ENCODE data around the gene TAS1R1.

TAS1R1 gene

DNA sequence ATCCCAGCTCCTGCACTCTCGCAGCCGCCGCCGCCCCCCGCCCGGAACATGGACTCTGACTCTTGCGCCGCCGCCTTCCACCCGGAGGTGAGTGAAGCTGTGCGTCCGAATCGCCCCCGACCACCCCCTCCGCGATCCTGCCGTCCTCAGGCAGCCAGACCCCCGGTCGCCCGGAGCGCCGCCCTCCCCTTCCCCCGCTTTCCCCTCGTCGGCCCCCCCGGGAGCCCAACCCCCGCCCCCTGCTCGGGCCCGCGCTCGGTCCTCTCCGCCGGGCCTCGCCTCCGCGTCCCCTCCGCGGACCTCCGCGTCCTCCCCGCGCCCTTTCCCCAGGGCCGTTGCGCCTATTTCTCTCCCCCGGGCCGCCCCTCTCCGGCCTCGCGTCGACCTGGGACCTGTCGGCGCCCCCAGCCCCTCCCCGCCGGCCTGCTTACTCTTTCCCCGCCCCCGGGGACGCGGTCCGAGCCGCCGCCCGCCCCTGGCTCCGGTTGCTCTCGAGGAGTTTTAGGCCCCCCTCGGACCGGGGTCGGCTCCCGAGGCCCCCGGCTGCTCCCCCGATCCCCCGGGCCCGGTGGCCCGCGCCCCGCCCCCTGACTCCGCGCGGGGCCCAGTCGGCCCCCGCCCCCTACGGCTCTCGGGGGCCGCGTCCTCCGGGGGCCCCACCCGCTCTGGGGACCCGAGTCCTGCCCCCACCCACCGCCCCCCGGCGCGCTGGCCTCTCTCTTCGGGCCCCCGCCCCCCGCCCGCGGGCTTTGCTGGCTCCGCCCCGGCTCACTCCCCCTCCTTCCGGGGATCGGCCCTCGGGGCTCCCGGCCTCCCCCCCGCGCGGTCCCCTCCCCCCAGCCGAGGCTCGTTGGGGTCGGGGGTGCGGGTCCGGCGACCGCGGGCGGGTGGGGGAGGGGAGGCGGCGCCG is 59.2 kb downstream of the TAS1R1 start:
- DNase-seq, result peak; percentile 77

DNA sequence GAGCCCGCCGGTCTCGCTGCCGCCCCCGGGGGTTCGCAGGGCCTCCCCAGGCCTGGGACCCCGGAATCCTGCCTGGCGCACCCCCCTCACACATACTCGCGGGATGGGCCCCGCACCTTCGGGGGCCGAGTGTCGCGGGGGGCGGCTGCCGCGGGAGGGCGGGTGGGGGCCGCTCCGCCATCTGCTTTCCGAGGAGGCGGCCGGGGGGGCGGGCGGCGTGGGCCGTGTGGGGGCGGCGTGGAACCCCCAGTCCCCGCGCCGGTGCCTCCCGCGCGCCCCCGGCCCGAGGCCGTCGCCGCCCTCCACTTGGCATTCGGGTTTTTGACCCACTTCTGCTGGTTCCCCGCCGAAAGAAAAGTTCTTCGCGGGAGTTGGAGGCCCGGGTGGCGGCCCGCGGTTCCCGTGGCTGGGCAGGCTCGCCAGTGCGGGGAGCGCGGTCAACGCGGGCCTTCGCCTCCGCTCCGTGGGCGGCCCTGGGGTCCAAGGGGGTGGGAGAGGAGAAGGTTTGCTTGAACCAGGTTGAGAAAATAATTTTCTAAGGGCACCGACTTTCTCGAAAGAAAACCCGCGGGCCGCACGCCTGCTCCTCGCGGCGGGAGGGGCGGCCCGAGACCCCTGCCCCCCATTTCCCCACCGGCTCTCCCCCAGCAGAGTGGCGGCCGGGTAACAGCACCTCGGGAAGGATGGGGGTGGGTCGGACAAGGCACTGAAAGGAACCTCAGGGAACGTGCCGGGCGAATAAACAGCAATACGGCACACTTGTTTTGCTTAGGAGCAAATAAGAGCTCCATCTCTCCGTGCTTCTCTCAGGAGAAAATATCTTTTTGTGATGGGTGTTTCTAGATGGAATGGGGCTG is 60.0 kb downstream of the TAS1R1 start:
- DNase-seq, result no peak

DNA sequence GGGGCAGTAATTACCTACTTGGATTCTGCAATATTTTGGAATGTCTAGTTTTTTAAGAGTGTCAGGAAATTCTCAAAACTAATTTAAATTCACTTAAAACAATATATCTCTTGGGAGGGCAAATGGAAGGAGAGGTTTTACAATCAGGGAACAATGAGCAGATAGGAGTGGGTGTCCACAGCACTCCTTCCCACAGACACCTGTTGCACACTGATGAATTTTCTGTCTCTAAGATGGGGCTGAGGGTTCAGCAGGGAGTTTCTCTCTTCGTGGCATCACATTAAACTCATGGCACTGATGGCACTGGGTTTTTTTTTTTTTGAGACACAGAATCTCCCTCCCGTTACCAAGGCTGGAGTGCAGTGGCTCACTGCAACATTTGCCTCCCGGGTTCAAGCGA is 63.9 kb downstream of the TAS1R1 start:
- DNase-seq, result no peak

DNA sequence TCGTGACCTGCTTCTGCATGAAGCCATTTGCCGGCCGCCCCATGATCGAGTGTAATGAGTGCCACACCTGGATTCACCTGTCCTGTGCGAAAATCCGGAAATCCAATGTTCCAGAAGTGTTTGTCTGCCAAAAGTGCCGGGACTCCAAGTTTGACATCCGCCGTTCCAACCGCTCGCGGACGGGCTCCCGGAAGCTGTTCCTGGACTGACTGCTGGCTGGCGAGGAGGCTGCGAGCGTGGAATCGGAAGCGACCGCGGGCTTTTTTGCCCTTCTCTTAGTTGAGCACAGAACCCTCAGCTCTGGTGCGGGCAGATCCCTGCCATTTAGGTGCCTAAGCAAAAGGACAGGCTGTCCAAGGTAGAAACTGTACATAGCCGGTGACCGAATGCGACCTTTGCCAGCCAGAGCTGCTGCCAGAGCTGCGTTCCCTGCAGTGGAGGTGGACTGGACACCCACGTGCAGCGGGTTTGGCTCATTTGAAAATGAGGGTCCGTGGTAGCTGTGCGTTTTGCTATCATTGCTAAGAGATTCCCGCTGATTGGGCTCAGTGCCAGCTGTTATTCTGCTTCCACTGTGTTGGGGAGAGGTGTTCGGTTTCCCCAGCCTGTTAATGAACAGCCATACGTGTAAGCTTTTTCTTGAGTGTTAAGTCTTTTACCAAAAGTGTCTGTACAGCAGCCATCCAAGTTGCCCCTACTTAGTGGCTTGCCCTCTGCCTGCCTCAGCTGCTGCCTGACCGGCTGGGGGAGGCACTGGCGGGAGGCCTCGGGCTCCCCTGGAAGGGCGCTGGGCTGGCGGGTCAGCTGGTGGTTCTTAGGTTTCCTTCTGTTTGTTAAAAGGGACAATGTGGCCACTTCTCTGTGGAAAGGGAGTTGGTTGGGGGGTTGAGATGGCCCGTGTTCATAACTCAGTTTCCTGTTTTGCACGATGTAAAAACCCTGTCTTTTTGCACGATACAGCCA is 66.6 kb downstream of the TAS1R1 start:
- DNase-seq, result no peak

DNA sequence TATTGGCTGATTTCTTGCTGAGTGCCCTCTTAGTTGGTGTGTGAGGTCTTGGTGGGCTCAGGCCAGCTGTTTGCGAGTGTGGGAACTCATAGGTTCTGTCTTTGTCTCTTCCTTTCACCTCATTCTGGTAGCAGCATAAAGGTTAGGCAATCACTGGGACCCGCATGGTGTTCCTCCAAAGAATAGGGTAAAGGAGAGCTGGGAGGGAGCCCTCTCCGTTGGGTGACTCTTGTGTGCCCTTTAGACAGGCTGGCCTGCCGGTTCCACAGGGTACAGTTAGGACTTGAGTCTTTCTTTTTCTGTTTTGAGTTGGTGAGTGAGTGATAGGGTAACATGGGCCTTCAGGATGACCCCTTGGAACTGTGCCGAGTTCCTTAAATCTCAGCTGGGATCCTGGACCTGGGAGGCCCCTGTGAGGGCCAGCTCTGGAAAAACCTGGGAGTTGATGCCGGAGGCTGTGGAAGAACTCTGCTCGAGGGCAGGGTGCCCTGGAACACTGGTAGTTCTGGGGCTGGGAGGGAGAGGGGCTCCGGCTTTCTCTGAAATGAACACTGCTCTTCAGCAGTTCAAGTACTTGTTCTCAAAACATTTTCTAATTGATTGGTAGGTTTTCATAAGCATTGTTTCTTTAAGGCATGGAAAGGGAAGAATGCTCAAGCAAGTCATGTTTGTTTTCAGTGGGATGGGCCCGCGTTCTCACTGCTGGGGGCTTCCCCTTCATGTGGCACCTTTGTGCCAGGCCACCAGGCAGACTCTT is 67.5 kb downstream of the TAS1R1 start:
- DNase-seq, result no peak

DNA sequence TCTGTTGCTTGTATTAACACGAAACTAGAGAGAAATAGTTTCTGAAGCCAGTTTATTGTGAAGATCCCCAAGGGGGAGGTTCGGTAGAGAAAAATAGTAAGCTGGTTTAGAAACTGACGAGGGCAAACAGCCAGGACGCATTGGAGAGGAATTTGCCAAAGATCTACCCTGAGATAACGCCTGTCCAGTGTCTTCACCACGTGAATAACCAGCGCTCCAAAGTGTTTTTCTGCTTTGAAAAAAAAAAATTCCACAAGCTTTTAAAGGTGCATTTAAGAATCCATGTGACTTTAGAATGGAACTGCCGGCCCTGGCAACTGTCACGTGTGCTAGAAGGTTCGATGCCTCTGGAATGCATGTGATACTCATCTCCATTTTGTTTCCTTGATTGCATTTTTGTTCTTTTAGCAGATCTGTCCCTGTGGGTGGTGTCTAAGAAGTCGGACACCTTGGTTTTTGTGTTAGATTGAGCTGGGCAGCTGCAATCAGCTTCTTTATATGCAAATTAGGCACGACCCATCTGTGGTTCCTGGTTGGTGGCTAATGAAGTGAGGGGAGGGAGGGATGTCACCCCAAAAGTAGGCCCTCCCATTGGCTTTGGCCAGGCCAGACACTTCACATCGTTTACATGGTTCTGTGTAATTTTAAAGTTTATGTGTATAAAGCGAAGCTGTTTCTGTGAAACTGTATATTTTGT is 68.3 kb downstream of the TAS1R1 start:
- DNase-seq, result no peak

DNA sequence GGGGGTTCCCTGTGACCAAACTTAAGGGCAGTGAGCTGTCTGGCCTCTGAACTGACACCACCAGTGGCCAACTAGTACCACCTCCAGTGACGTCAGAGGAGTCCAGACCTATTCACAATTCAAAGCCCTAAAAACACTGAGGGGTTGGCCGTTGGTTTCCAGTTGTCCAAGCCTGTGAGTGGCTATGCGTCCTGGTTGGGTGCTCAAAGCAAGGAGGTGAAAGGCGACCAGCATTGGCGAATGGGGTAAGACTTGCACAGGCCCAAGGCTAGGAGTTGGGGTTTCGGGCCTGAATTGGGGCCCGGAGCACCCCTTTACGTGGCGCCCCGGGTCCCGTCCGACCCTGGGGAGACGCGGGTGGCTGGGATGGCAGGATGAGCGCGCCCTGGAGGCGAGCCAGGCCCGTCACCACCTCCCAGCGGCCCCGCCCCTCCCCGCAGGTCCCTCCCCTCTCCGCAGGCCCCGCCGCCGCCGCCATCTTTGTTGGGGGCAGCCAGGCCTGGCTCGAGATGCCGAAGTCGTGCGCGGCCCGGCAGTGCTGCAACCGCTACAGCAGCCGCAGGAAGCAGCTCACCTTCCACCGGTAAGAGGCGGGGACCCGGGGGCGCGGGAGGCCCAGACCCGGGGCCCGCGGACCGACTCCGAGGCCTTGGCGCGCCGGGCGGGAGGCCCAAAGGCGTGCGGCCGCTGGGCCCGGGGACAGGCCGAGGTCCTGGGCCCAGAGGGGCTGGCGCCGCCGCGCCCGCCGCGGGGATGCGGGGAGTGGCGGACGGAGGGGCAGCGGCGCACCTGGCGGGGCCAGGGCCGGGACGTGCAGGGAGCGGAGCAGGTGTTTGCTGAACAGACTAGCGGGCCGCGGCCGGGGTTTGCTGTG is 69.8 kb downstream of the TAS1R1 start, which contains the start of gene THAP3:
Gene THAP3 (plus strand): TSS at position 159 of the 874 bp plus-strand sequence. CDS start 351 bp downstream, at position 510.
- peak; percentile 95 for DNase-seq

DNA sequence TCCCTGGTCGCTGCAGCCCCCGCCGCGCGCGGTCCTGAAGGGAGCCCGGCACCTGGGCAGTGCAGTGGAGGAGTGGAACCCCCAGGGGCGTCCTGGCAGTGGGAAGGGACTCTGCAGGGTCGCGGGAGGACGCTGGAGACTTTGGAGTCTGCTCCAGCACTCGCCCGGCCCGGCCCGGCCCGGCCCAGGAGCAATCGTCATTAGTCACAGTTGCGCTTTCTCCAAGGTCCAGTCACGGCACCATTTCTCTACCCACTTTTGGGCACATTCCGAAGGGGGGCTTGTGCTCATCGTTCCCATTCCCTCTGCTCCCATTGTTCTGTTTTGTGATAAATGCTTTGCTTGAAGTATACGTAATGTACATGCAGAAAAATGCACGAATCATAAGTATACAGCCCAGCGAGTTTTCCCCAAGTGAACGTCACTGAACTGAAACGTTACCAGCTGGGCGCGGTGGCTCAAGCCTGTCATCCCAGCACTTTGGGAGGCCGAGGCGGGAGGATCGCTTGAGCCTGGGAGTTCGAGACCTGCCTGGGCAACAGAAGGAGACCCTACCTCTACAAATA is 70.6 kb downstream of the TAS1R1 start:
- DNase-seq, result no peak

DNA sequence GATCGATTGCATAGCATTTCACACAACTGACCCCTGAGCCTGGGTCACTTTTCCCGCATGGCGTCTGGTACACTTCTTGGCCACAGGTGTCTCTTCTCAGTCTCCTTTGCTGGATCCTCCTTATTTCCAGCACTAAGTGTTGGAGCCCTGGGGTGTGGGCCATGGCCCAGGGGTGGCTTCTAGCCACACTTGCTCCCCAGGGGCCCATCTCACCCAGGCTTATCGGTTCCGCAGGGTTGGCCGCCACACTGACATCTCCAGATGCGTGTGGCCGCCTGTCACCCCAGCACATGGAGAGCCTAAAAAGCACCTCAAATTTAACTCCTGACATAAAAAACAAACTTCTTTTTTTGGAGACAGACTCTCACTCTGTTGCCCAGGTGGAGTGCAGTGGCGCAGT is 71.9 kb downstream of the TAS1R1 start:
- no peak for DNase-seq

DNA sequence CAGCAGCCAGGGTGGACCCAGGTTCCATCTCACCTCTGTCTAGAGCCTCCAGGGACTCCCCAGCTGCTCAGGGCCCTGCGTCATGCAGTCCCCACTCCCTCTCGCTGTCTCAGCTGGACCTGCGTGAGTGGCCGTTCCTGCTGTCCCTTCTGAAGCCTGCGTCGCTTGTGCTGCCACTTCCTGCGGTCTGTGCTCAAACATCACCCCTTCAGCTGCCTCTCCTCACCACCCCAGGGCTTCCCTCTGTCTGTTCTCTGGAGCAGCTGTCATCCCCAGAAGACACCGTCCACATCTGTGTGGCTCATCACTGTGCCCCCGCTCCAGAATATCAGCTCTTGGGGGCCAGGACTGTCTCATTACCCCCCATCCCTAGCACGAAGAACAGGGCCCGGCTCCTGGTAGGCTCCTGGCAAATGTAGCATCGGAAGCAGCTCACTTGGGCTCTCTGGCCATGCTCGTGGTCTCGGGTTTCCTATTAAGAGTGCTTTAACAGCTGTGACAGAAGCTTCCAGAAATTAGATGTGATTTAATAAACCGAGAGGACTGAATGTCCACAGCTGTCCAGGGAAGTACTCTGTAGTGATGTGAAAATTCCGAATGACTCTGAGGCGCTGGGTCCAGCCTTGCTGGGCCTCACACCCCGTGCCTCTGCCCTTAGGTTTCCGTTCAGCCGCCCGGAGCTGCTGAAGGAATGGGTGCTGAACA is 72.9 kb downstream of the TAS1R1 start:
- no peak for DNase-seq

DNA sequence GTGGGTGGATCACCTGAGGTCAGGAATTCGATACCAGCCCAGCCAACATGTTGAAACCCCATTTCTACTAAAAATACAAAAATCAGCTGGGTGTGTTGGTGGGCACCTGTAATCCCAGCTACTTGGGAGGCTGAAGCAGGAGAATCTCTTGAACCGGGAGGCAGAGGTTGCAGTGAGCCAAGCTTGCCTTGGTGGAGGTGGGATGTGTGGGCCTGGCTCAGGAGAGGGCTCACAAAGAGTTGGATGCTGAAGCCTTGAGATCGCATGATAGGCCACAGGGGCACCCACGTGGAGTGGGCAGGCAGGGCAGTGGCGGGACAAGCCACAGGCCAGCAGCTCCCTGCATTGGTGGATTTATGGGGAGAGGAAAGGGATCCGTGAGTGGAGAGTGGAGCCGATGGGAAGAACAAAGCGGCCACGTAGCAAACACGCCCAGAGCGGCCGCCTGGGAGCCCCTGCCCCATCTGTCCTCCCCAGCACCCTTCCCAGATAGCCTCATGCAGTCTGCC is 73.9 kb downstream of the TAS1R1 start:
- DNase-seq, result no peak

Measured in activated CD8-positive, alpha-beta memory T cell treated with anti-CD3 and anti-CD28 coated beads, Interleukin-2, amount 50 U/mL, for 48 hours (primary cell).